Spleen (tissue), 11 donors: ENCODE data around the gene CD8B. TPM values are rescaled to one million over a fixed set of nuclear protein-coding genes. Genes with fewer than 3 reads are reported as not detected.
"Not testable (repeated sequence)": the region's sequence is repeated elsewhere in the genome, so short reads cannot be mapped to it uniquely, and the experiment has no call there.

ENCODE experiments used
- DNase-seq: peaks from one replicate; pipeline ENCODE4 v3.0.0-alpha.2; 2020
- H3K27ac ChIP-seq, 8 donors: fragments of 200-600 bp; sonication (generic) in 7 of 8; 1 replicate in 4 of 8; 2 replicates in 4 of 8; pipeline versions ENCODE4 v1.5.0 to v1.8.0; 2016 to 2021; ENCODE audit warnings: inconsistent platforms in 4 of 8, mild to moderate bottlenecking in 4 of 8, moderate library complexity in 1 of 8
- H3K27me3 ChIP-seq, 7 donors: fragments of 200-600 bp; sonication (generic) in 6 of 7; replicated peaks in 1 of 7; 1 replicate in 4 of 7; 2 replicates in 3 of 7; pipeline versions ENCODE4 v1.5.0 to v1.8.0; 2016 to 2021; ENCODE audit warnings: inconsistent platforms in 3 of 7, mild to moderate bottlenecking in 1 of 7
- H3K36me3 ChIP-seq, 6 donors: fragments of 200-600 bp; sonication (generic) in 5 of 6; 1 replicate in 4 of 6; 2 replicates in 2 of 6; pipeline versions ENCODE4 v1.5.0 to v1.8.0; 2016 to 2021; ENCODE audit warnings: inconsistent platforms in 2 of 6
- H3K4me1 ChIP-seq, 6 donors: fragments of 200-600 bp; sonication (generic) in 5 of 6; 1 replicate in 3 of 6; 2 replicates in 3 of 6; pipeline versions ENCODE4 v1.5.0 to v1.8.0; 2016 to 2021; ENCODE audit warnings: inconsistent platforms in 3 of 6
- H3K4me3 ChIP-seq, 8 donors: fragments of 200-600 bp; sonication (generic) in 7 of 8; 1 replicate in 4 of 8; 2 replicates in 4 of 8; pipeline versions ENCODE4 v1.5.0 to v1.8.0; 2016 to 2021; ENCODE audit warnings: inconsistent platforms in 4 of 8, mild to moderate bottlenecking in 4 of 8, moderate library complexity in 2 of 8
- H3K9me3 ChIP-seq, 8 donors: fragments of 200-600 bp; sonication (generic) in 7 of 8; 1 replicate in 4 of 8; 2 replicates in 4 of 8; pipeline versions ENCODE4 v1.5.0 to v1.8.0; 2016 to 2021; ENCODE audit warnings: inconsistent platforms in 4 of 8
- POLR2A ChIP-seq, 3 donors: fragments of 450-650 bp; IDR thresholded peaks; one replicate each; pipeline ENCODE4 v1.5.1; 2017; ENCODE audit warnings: antibody characterized with exemption in 3 of 3, mild to moderate bottlenecking in 1 of 3
- POLR2AphosphoS5 ChIP-seq, 3 donors: sonication (generic); formaldehyde crosslinking; IDR thresholded peaks; one replicate each; pipeline ENCODE4 v1.5.1; 2017; ENCODE audit warnings: antibody characterized with exemption in 3 of 3
- WGBS, 5 donors: extraction: QIAGEN DNeasy Blood & Tissue Kit in 3 of 5; methylation state at CpG; one replicate each; pipeline versions ENCODE4 v1.1.5 to v1.1.7; 2013 to 2018; 5-methylcytosine and 5-hydroxymethylcytosine counted together
- intact Hi-C: fragments of 100-400 bp; cut with DNase I; formaldehyde crosslinking; loops from one replicate; pipeline ENCODE4 v1.15.0; 2023; ENCODE audit warnings: low total_unique reads
- polyA plus RNA-seq, 3 donors: library from polyadenylated mRNA; stranded (reverse); fragments of 200-250 nt; gene quantifications; one replicate each; pipeline ENCODE4 v1.2.1, GENCODE V29; 2013
- total RNA-seq, 7 donors: library from RNA; depleted of rRNA in 3 of 7; stranded (reverse); fragments of >200 nt in 3 of 7; fragmentation: NEBNext Ultra II Directional in 4 of 7; extraction: Animal tissue kit (Norgen Biotek cat#: 25700) in 4 of 7; gene quantifications; one replicate each; pipeline versions ENCODE4 v1.1.0 to v1.2.1, GENCODE V29; 2016 to 2021
- TF ChIP-seq, protein P1 (sequence below), 11 experiments: fragments of 200-600 bp in 7 of 11; fragments of 450-650 bp in 4 of 11; sonication (generic) in 4 of 11; IDR thresholded peaks in 8 of 11; conservative IDR thresholded peaks in 3 of 11; 1 replicate in 7 of 11; 2 replicates in 4 of 11; pipeline versions ENCODE4 v1.4.0 to v1.8.0; 2016 to 2021; ENCODE audit warnings: antibody characterized with exemption in 11 of 11, inconsistent platforms in 4 of 11, mild to moderate bottlenecking in 1 of 11
- donor health status: healthy with polysubstance abuse.
- donor health status: DM: no; HTN: no; CAD: no; lungs with moderate emphysema.
- donor health status: DM: no; HTN: no; CAD: no.
- donor health status: Bipolar disorder and iron deficiency.
- donor health status: healthy.
- donor health status: DM: no; HTN: no; CAD: no.
- donor health status: DM: yes; HTN: yes; CAD: no.

CD8B gene
- total and polyA plus RNA-seq, 10 donors, result 5.0 to 24.3 (median 17.0) TPM

DNA sequence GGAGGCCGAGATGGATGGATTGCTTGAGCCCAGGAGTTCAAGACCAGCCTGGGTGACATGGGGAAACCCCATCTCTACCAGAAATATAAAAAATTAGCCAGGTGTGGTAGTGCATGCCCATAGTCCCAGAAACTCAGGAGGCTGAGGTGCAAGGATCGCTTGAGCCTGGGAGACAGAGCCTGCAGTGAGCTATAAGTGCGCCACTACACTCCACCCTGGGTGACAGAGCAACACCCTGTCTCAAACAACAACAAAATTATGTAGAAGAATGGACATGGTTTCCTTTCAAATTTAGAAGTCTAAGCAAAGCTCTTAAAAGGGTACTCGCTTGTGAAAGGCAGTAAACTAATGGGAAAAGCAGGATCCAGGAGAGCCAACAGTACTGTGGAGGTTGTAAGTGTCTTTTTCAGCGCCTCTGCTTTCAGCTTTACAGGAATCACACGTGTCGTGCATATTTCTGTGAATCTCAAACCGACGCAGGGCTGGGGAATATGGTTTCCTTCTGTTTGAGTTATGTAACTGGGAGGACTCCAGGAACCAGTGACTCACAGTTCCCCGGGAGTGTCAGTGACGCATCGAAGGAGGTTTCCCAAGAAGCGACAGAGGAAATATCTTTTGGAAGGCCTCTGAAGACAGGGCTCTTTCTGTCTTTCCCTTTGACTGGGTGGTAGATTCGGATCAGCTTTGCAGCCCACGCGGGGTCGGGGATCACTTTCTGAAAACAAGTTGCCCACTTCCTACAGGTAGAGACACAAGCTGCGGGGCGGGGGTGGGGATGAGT lies 24.6 kb downstream of the CD8B start:
- DNase-seq, intact Hi-C loops, H3K9me3 ChIP-seq, H3K27me3 ChIP-seq, H3K4me1 ChIP-seq, H3K36me3 ChIP-seq, H3K4me3 ChIP-seq: not testable (repeated sequence)
- TF ChIP-seq POLR2AphosphoS5 (IDR thresholded peaks at IDR 0.05), result peak in 1 of 3 donors; percentile 24
- WGBS, 5 donors, result 28 to 42% (median 37%) methylated on average over 9 to 15 of the region's 19 CpGs
- H3K27ac ChIP-seq, result peak overlapping the region in 4 of 8 donors; percentile 27 to 56 (median 39)

- DNase-seq, H3K9me3 ChIP-seq, H3K4me3 ChIP-seq, intact Hi-C loops, H3K36me3 ChIP-seq, H3K4me1 ChIP-seq, H3K27me3 ChIP-seq: not testable (repeated sequence)
- H3K27ac ChIP-seq, result peak overlapping the region in 1 of 8 donors; percentile 23
- 56 to 83% (median 71%) methylated on average over 1 to 4 of the region's 4 CpGs for WGBS, 5 donors
Measured at GRCh38 chr2:86835548-86835889, 26.2 kb downstream of the CD8B start.

DNA sequence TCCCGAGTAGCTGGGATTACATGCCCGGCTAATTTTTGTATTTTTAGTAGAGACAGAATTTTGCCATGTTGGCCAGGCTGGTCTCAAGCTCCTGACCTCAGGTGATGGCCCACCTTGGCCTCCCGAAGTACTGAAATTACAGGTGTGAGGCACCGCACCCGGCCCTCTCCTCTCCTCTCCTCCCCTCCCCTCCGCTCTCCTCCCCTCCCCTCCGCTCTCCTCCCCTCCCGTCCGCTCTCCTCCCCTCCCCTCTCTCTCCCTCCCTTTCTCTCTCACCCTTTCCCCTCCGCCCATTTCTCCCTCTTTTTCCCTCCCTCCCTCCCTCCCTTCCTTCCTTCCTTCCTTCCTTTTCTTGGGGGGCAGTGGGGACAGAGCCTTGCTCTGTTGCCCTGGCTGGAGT lies 28.4 kb downstream of the CD8B start:
- TF ChIP-seq, protein P1, sequence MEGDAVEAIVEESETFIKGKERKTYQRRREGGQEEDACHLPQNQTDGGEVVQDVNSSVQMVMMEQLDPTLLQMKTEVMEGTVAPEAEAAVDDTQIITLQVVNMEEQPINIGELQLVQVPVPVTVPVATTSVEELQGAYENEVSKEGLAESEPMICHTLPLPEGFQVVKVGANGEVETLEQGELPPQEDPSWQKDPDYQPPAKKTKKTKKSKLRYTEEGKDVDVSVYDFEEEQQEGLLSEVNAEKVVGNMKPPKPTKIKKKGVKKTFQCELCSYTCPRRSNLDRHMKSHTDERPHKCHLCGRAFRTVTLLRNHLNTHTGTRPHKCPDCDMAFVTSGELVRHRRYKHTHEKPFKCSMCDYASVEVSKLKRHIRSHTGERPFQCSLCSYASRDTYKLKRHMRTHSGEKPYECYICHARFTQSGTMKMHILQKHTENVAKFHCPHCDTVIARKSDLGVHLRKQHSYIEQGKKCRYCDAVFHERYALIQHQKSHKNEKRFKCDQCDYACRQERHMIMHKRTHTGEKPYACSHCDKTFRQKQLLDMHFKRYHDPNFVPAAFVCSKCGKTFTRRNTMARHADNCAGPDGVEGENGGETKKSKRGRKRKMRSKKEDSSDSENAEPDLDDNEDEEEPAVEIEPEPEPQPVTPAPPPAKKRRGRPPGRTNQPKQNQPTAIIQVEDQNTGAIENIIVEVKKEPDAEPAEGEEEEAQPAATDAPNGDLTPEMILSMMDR (IDR thresholded peaks at IDR 0.05 in 8 of 11, conservative IDR thresholded peaks at IDR 0.05 in 3 of 11), result no peak
- no peak for TF ChIP-seq POLR2AphosphoS5 (IDR thresholded peaks at IDR 0.05)
- TF ChIP-seq POLR2A (IDR thresholded peaks at IDR 0.05), result no peak
- Histone ChIP-seq H3K36me3 (no peaks in the 10 kb centered on the region), H3K27me3 (peaks cover 0 to 6% (median 0%) of the 10 kb centered on the region in 7 donors), H3K4me1 (peaks cover 0 to 5% (median 0%) of the 10 kb centered on the region in 6 donors), H3K9me3 (no peaks in the 10 kb centered on the region), H3K27ac (no peak overlapping the region), H3K4me3 (no peak overlapping the region)
- intact Hi-C loops, result no loop called here
- DNase-seq, result no peak
- 71 to 84% (median 77%) methylated on average over 6 to 10 of the region's 10 CpGs for WGBS, 5 donors

DNA sequence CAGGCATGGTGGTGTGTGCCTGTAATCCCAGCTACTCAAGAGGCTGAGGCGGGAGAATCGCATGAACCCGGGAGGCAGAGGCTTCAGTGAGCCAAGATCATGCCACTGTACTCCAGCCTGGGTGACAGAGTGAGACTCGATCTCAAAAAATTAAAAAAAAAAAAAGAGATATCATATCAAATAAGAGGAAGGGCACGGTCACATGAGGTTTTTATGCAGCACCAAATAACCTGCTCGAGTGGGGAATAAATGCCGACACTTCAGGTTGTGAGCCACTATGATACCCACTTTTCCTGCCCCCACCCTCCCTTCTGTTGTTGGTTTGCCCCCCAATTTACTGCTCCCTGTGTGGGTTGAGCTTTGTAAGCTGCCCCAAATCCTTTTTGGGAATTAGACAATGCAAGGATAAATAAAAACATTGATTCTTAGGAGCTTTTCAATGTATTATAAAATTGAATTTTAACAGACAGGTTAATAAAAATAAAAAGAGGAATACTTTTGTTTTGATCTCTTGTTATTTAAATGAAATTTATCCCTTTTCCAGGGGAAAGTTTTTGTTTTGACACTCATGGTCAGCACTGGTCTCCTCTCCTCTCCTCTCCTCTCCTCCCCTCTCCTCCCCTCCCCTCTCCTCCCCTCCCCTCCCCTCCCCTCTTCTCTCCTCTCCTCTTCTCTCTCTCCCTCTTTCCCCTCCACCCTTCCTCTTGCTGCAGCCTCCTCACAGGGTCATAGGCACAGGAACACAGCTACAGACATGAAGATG lies 29.2 kb downstream of the CD8B start:
- intact Hi-C loops, result no loop called here
- Histone ChIP-seq H3K27ac (no peak overlapping the region), H3K4me1 (no peaks in the 10 kb centered on the region), H3K4me3 (no peak overlapping the region), H3K36me3 (no peaks in the 10 kb centered on the region), H3K27me3 (peaks cover 0 to 6% (median 0%) of the 10 kb centered on the region in 7 donors), H3K9me3 (no peaks in the 10 kb centered on the region)
- no peak for TF ChIP-seq POLR2A (IDR thresholded peaks at IDR 0.05)
- DNase-seq, result no peak
- WGBS, 5 donors, result 78 to 85% (median 84%) methylated on average over 7 of the region's 7 CpGs

DNA sequence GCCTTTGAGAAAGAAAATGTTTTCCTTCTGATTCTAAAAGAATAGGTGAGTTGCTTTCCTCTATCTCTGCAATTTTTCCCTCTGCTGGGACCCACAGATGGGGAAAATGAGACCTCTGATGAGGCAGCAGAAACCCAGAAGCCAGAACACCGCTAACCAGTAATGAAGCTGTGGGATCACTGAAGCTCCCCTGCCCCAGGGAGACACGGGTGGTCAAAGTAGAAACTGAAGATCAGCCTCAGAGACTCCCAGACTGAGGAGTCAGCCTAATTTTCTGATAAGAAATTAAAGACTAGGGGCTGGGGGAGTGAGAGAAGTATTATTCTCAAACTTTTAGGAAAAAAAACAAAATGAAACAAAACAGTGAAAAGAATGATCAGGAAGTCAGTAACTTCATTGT lies 30.1 kb downstream of the CD8B start:
- DNase-seq, result no peak
- WGBS, 5 donors, result 44 to 73% (median 65%) methylated on average over 2 of the region's 2 CpGs
- no peaks in the 10 kb centered on the region for H3K36me3 ChIP-seq
- H3K4me1 ChIP-seq, result no peaks in the 10 kb centered on the region
- TF ChIP-seq POLR2AphosphoS5 (IDR thresholded peaks at IDR 0.05), result no peak
- no peaks in the 10 kb centered on the region for H3K9me3 ChIP-seq
- H3K27me3 ChIP-seq, result peaks cover 0 to 6% (median 0%) of the 10 kb centered on the region in 7 donors
- intact Hi-C loops, result no loop called here
- no peak overlapping the region for H3K27ac ChIP-seq
- no peak overlapping the region for H3K4me3 ChIP-seq

DNA sequence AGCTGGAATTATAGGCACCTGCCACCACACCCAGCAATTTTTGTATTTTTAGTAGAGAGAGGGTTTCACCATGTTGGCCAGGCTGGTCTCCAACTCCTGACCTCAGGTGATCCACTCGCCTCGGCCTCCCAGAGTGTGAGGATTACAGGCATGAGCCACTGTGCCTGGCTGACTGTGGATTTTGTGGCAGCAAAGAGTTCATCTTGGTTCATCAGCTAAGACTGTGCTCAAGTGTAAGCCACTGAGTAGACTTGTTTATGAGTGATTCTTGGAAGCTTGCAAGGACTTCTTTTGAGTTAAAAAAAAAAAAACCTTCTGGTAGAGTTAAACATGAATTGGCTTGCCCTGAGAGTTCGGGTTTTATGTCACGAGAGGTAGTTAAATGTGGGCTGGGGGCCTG lies 34.7 kb downstream of the CD8B start:
- no peaks in the 10 kb centered on the region for H3K4me1 ChIP-seq
- WGBS, 5 donors, result 78 to 92% (median 87%) methylated on average over 4 of the region's 4 CpGs
- TF ChIP-seq, protein P1 (IDR thresholded peaks at IDR 0.05 in 8 of 11, conservative IDR thresholded peaks at IDR 0.05 in 3 of 11), result no peak
- peak overlapping the region in 1 of 8 donors; percentile 62 for H3K4me3 ChIP-seq
- peaks cover 0 to 16% (median 11%) of the 10 kb centered on the region in 8 donors for H3K9me3 ChIP-seq
- H3K27me3 ChIP-seq, result peaks cover 0 to 5% (median 0%) of the 10 kb centered on the region in 7 donors
- H3K36me3 ChIP-seq, result no peaks in the 10 kb centered on the region
- peak overlapping the region in 5 of 8 donors; percentile 38 to 82 (median 63) for H3K27ac ChIP-seq
- DNase-seq, result no peak
- intact Hi-C loops, result no loop called here
